Activated CD4-positive, alpha-beta T cell treated with anti-CD3 and anti-CD28 coated beads for 36 hours (primary cell): ENCODE results near the gene LAMA2. TPM values are rescaled to one million over a fixed set of nuclear protein-coding genes. Genes with fewer than 3 reads are reported as not detected.

Experiments used
- ATAC-seq: fragments of 200-7000 bp; cut with Tn5 transposase; one replicate; pipeline ENCODE4 v1.10.0; 2021; ENCODE audit warnings: mild to moderate bottlenecking, moderate library complexity
- CTCF ChIA-PET: fragments of 350-600 bp; sonication (Branson Sonifier 250); formaldehyde crosslinking; loops from one replicate; lab custom pipeline; 2021; ENCODE audit warnings: antibody characterized with exemption; lab: Charles Lee
- POLR2A ChIA-PET: fragments of 350-600 bp; sonication (Branson Sonifier 250); formaldehyde crosslinking; loops from one replicate; lab custom pipeline; 2021; ENCODE audit warnings: antibody characterized with exemption, inconsistent platforms; lab: Charles Lee
- DNase-seq: peaks from one replicate; pipeline ENCODE4 v3.0.0-alpha.2; 2020
- H3K27ac Mint-ChIP-seq: one replicate; pipeline ENCODE4 v1.8.0; 2021; ENCODE audit warnings: mixed read lengths
- H3K27me3 Mint-ChIP-seq: one replicate; pipeline ENCODE4 v1.8.0; 2021; ENCODE audit warnings: mixed read lengths
- H3K36me3 Mint-ChIP-seq: one replicate; pipeline ENCODE4 v1.8.0; 2021; ENCODE audit warnings: low read depth, mixed read lengths
- H3K4me1 Mint-ChIP-seq: one replicate; pipeline ENCODE4 v1.8.0; 2021; ENCODE audit warnings: mixed read lengths
- H3K4me3 Mint-ChIP-seq: one replicate; pipeline ENCODE4 v1.8.0; 2021; ENCODE audit warnings: mild to moderate bottlenecking, moderate library complexity, mixed read lengths
- H3K9me3 Mint-ChIP-seq: one replicate; pipeline ENCODE4 v1.8.0; 2021; ENCODE audit warnings: low read depth, mixed read lengths
- intact Hi-C, 2 experiments: fragments of 100-400 bp; cut with DNase I in 1 of 2; cut with micrococcal nuclease in 1 of 2; formaldehyde crosslinking; loops; one replicate each; pipeline versions ENCODE4 v1.14.2 to v1.15.1; 2022 to 2024; cut with DNase I, micrococcal nuclease
- total RNA-seq, 2 experiments: library from RNA; stranded (reverse); gene quantifications; one replicate each; pipeline ENCODE4 v1.2.3, GENCODE V29; 2021

Gene LAMA2
- total RNA-seq, 2 experiments from 2014 or later, result 0.65 to 0.80 TPM

GRCh38 chr6:128919412-128920180 lies 36.7 kb downstream of the LAMA2 start:
- ATAC-seq, result no peak
- POLR2A ChIA-PET, result interaction anchor here (0.6 kb wide), 1 partner anchor 50 kb away, joined by 3 read pairs; no protein-coding TSS in a partner anchor
- intact Hi-C loops, result no loop called here
- Mint-ChIP-seq H3K27me3 (peaks cover 6% of the 10 kb centered on the region), H3K9me3 (no peaks in the 10 kb centered on the region), H3K4me3 (no peak overlapping the region), H3K36me3 (no peaks in the 10 kb centered on the region), H3K27ac (no peak overlapping the region), H3K4me1 (no peaks in the 10 kb centered on the region)
- CTCF ChIA-PET, result no interaction called here
- DNase-seq, result no peak

GRCh38 chr6:128925765-128926164 lies 42.8 kb downstream of the LAMA2 start:
- CTCF ChIA-PET, result no interaction called here
- no peaks in the 10 kb centered on the region for H3K4me1 Mint-ChIP-seq

GRCh38 chr6:128929869-128930268 lies 46.9 kb downstream of the LAMA2 start:
- Mint-ChIP-seq H3K36me3 (no peaks in the 10 kb centered on the region), H3K4me1 (no peaks in the 10 kb centered on the region), H3K9me3 (no peaks in the 10 kb centered on the region), H3K27me3 (peaks cover 15% of the 10 kb centered on the region), H3K27ac (no peak overlapping the region), H3K4me3 (no peak overlapping the region)
- DNase-seq, result no peak
- no peak for ATAC-seq
- intact Hi-C loops, result no loop called here
- ChIA-PET CTCF (no interaction called here), POLR2A (no interaction called here)

More at GRCh38 chr6:128925765-128926164, 42.8 kb downstream of the LAMA2 start:
- Mint-ChIP-seq H3K4me3 (no peak overlapping the region), H3K27me3 (peaks cover 14% of the 10 kb centered on the region), H3K27ac (no peak overlapping the region), H3K9me3 (no peaks in the 10 kb centered on the region), H3K36me3 (no peaks in the 10 kb centered on the region)
- ATAC-seq (no peak), DNase-seq (no peak)
- POLR2A ChIA-PET, result no interaction called here
- intact Hi-C loops, result no loop called here

GRCh38 chr6:128930321-128930720 lies 47.4 kb downstream of the LAMA2 start:
- peaks cover 14% of the 10 kb centered on the region for H3K27me3 Mint-ChIP-seq
- intact Hi-C loops, result no loop called here
- no peak overlapping the region for H3K4me3 Mint-ChIP-seq
- no peaks in the 10 kb centered on the region for H3K36me3 Mint-ChIP-seq
- H3K27ac Mint-ChIP-seq, result no peak overlapping the region
- no peak for DNase-seq
- H3K9me3 Mint-ChIP-seq, result no peaks in the 10 kb centered on the region
- POLR2A ChIA-PET, result no interaction called here
- H3K4me1 Mint-ChIP-seq, result no peaks in the 10 kb centered on the region
- no peak for ATAC-seq
- CTCF ChIA-PET, result no interaction called here

- ATAC-seq (no peak), DNase-seq (no peak)
- ChIA-PET CTCF (no interaction called here), POLR2A (no interaction called here)
- Mint-ChIP-seq H3K27me3 (peaks cover 16% of the 10 kb centered on the region), H3K4me1 (no peaks in the 10 kb centered on the region), H3K27ac (no peak overlapping the region), H3K9me3 (no peaks in the 10 kb centered on the region), H3K4me3 (no peak overlapping the region), H3K36me3 (no peaks in the 10 kb centered on the region)
- intact Hi-C loops, result no loop called here
Observed at GRCh38 chr6:128932061-128932460, 49.1 kb downstream of the LAMA2 start.

- ChIA-PET POLR2A (no interaction called here), CTCF (no interaction called here)
- H3K27ac Mint-ChIP-seq, result no peak overlapping the region
- no peak for ATAC-seq
- intact Hi-C loops, result no loop called here
- H3K4me3 Mint-ChIP-seq, result no peak overlapping the region
- no peaks in the 10 kb centered on the region for H3K4me1 Mint-ChIP-seq
- no peaks in the 10 kb centered on the region for H3K9me3 Mint-ChIP-seq
- H3K36me3 Mint-ChIP-seq, result no peaks in the 10 kb centered on the region
- peaks cover 12% of the 10 kb centered on the region for H3K27me3 Mint-ChIP-seq
- DNase-seq, result no peak
Observed at GRCh38 chr6:128950864-128951263, 67.9 kb downstream of the LAMA2 start.

- Mint-ChIP-seq H3K4me1 (no peaks in the 10 kb centered on the region), H3K36me3 (no peaks in the 10 kb centered on the region), H3K9me3 (no peaks in the 10 kb centered on the region), H3K4me3 (no peak overlapping the region), H3K27me3 (peaks cover 12% of the 10 kb centered on the region), H3K27ac (no peak overlapping the region)
- ChIA-PET CTCF (interaction anchor here (0.6 kb wide), 1 partner anchor 721 kb away, joined by 3 read pairs; no protein-coding TSS in a partner anchor), POLR2A (no interaction called here)
- ATAC-seq (no peak), DNase-seq (no peak)
- intact Hi-C loops, result no loop called here
Observed at GRCh38 chr6:128952902-128953301, 70.0 kb downstream of the LAMA2 start.

GRCh38 chr6:128954308-128955043 lies 71.5 kb downstream of the LAMA2 start:
- ATAC-seq (no peak), DNase-seq (no peak)
- Mint-ChIP-seq H3K27ac (no peak overlapping the region), H3K9me3 (no peaks in the 10 kb centered on the region), H3K4me1 (no peaks in the 10 kb centered on the region), H3K4me3 (no peak overlapping the region), H3K27me3 (peaks cover 7% of the 10 kb centered on the region), H3K36me3 (no peaks in the 10 kb centered on the region)
- ChIA-PET POLR2A (no interaction called here), CTCF (interaction anchor here (1.2 kb wide), 1 partner anchor 416 kb away, joined by 3 read pairs; no protein-coding TSS in a partner anchor)
- intact Hi-C loops, result no loop called here

- H3K27ac Mint-ChIP-seq, result no peak overlapping the region
- H3K36me3 Mint-ChIP-seq, result no peaks in the 10 kb centered on the region
- ChIA-PET POLR2A (no interaction called here), CTCF (no interaction called here)
- ATAC-seq, result no peak
- H3K9me3 Mint-ChIP-seq, result no peaks in the 10 kb centered on the region
- H3K4me1 Mint-ChIP-seq, result no peaks in the 10 kb centered on the region
- intact Hi-C loops, result no loop called here
- H3K27me3 Mint-ChIP-seq, result peaks cover 3% of the 10 kb centered on the region
- no peak overlapping the region for H3K4me3 Mint-ChIP-seq
- DNase-seq, result no peak
Observed at GRCh38 chr6:128963561-128963960, 80.6 kb downstream of the LAMA2 start.

GRCh38 chr6:128964233-128964755 lies 81.4 kb downstream of the LAMA2 start:
- intact Hi-C loops, result no loop called here
- CTCF ChIA-PET, result interaction anchor here (0.9 kb wide), 1 partner anchor 899 kb away, joined by 3 read pairs; no protein-coding TSS in a partner anchor
- Mint-ChIP-seq H3K27me3 (peaks cover 3% of the 10 kb centered on the region), H3K36me3 (no peaks in the 10 kb centered on the region), H3K4me3 (no peak overlapping the region), H3K9me3 (no peaks in the 10 kb centered on the region), H3K27ac (no peak overlapping the region), H3K4me1 (no peaks in the 10 kb centered on the region)
- ATAC-seq (no peak), DNase-seq (no peak)
- POLR2A ChIA-PET, result no interaction called here

- H3K4me1 Mint-ChIP-seq, result no peaks in the 10 kb centered on the region
- no peak overlapping the region for H3K27ac Mint-ChIP-seq
- DNase-seq (no peak), ATAC-seq (no peak)
- no peak overlapping the region for H3K4me3 Mint-ChIP-seq
- ChIA-PET CTCF (interaction anchor here (0.9 kb wide), 1 partner anchor 898 kb away, joined by 3 read pairs; no protein-coding TSS in a partner anchor), POLR2A (no interaction called here)
- intact Hi-C loops, result no loop called here
- no peaks in the 10 kb centered on the region for H3K27me3 Mint-ChIP-seq
- H3K9me3 Mint-ChIP-seq, result no peaks in the 10 kb centered on the region
- no peaks in the 10 kb centered on the region for H3K36me3 Mint-ChIP-seq
Observed at GRCh38 chr6:128964771-128965170, 81.8 kb downstream of the LAMA2 start.
